ENCODE data around the gene A3GALT2. TPM values are rescaled to one million over a fixed set of nuclear protein-coding genes. Genes with fewer than 3 reads are reported as not detected.

The A3GALT2 gene
- total RNA-seq, 4 donors from 2014 or later = 0.58 TPM; not detected in 3

- no peak overlapping the region for H3K27ac ChIP-seq
- no peak for DNase-seq
- no peaks in the 10 kb centered on the region for H3K27me3 ChIP-seq
- no peaks in the 10 kb centered on the region for H3K4me1 ChIP-seq
- H3K9me3 ChIP-seq = no peaks in the 10 kb centered on the region
- no peaks in the 10 kb centered on the region for H3K36me3 ChIP-seq
- intact Hi-C loops (cut with DNase I; ENCODE audit: low total_unique reads) = no loop called here
- TF ChIP-seq POLR2A (IDR thresholded peaks at IDR 0.05) (no peak), CTCF (IDR thresholded peaks at IDR 0.05) (no peak)
- no peak overlapping the region for H3K4me3 ChIP-seq
Measured at GRCh38 chr1:33353531-33353930, 32.6 kb upstream of the A3GALT2 start.

- no peaks in the 10 kb centered on the region for H3K9me3 ChIP-seq
- no peaks in the 10 kb centered on the region for H3K27me3 ChIP-seq
- no peak overlapping the region for H3K27ac ChIP-seq
- H3K4me1 ChIP-seq = peaks cover 0 to under 1% of the 10 kb centered on the region in 2 donors
- no peak for TF ChIP-seq POLR2A (IDR thresholded peaks at IDR 0.05)
- intact Hi-C loops (cut with DNase I; ENCODE audit: low total_unique reads) = no loop called here
- no peak overlapping the region for H3K4me3 ChIP-seq
- DNase-seq = no peak
- no peaks in the 10 kb centered on the region for H3K36me3 ChIP-seq
Measured at GRCh38 chr1:33351281-33351660, 30.4 kb upstream of the A3GALT2 start.

- intact Hi-C loops (cut with DNase I; ENCODE audit: low total_unique reads) = no loop called here
- no peaks in the 10 kb centered on the region for H3K36me3 ChIP-seq
- H3K27me3 ChIP-seq = no peaks in the 10 kb centered on the region
- H3K4me3 ChIP-seq = peak overlapping the region; percentile 48 to 76
- no peaks in the 10 kb centered on the region for H3K9me3 ChIP-seq
- TF ChIP-seq CTCF (IDR thresholded peaks at IDR 0.05) (no peak), POLR2A (IDR thresholded peaks at IDR 0.05) (no peak)
- H3K27ac ChIP-seq = peak overlapping the region; percentile 75 to 99
- peaks cover 0 to 6% of the 10 kb centered on the region in 2 donors for H3K4me1 ChIP-seq
- DNase-seq = no peak
Measured at GRCh38 chr1:33350611-33351280, 29.8 kb upstream of the A3GALT2 start.

- H3K27ac ChIP-seq = peak overlapping the region; percentile 99
- peaks cover 3 to 6% of the 10 kb centered on the region in 2 donors for H3K4me1 ChIP-seq
- intact Hi-C loops (cut with DNase I; ENCODE audit: low total_unique reads) = no loop called here
- no peaks in the 10 kb centered on the region for H3K27me3 ChIP-seq
- no peaks in the 10 kb centered on the region for H3K36me3 ChIP-seq
- TF ChIP-seq POLR2A (IDR thresholded peaks at IDR 0.05) = peak; percentile 46 to 73
- no peak for TF ChIP-seq CTCF (IDR thresholded peaks at IDR 0.05)
- peak; percentile 85 to 88 for DNase-seq
- peak overlapping the region; percentile 76 to 95 for H3K4me3 ChIP-seq
- no peaks in the 10 kb centered on the region for H3K9me3 ChIP-seq
Measured at GRCh38 chr1:33349778-33350610, 29.1 kb upstream of the A3GALT2 start.

GRCh38 chr1:33349081-33349759 lies 28.3 kb upstream of the A3GALT2 start:
- DNase-seq = peak; percentile 52 to 56
- Histone ChIP-seq H3K36me3 (no peaks in the 10 kb centered on the region), H3K4me3 (peak overlapping the region; percentile 64 to 95), H3K9me3 (no peaks in the 10 kb centered on the region), H3K27me3 (no peaks in the 10 kb centered on the region), H3K4me1 (peaks cover 9 to 11% of the 10 kb centered on the region in 2 donors), H3K27ac (peak overlapping the region; percentile 99)
- no peak for TF ChIP-seq CTCF (IDR thresholded peaks at IDR 0.05)
- TF ChIP-seq POLR2A (IDR thresholded peaks at IDR 0.05) = peak in 1 of 2 donors; percentile 36
- intact Hi-C loops (cut with DNase I; ENCODE audit: low total_unique reads) = no loop called here

Data from uterus (tissue), 4 donors.